Measurements from ENCODE around the gene SUPT3H. TPM values are rescaled to one million over a fixed set of nuclear protein-coding genes. Genes with fewer than 3 reads are reported as not detected.

The SUPT3H gene
- polyA plus RNA-seq, 1 experiment = 8.7 TPM

DNA sequence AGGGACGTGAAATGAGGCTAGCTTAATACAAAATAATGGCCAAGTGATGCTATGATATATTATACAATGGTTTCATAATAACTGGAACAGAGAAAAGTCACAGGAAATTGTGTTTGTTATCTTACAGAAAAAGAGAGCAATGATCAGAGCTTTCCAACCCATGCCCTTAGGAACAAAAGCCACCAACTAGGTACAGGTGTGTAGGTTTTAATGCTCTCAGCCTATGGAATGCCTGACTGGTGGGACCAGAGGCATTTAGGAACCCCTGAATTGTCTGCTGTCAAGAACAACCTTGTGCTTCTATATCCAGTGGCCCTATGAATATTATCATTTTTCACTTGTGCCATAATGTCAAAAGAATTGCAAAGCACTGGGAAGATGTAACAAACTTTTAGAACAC is 182.6 kb downstream of the SUPT3H start:
- ChIA-PET CTCF (no interaction called here), POLR2A (no interaction called here)
- no peak overlapping the region for H3K4me3 ChIP-seq (ENCODE audit: low read depth, low read length)
- H3K27ac ChIP-seq (ENCODE audit: low read depth, low read length) = no peak overlapping the region
- no peaks in the 10 kb centered on the region for H3K9me3 ChIP-seq (ENCODE audit: control insufficient read depth, insufficient read depth, low read length)
- TF ChIP-seq CTCF (IDR thresholded peaks at IDR 0.05; ENCODE audit: low read depth, low read length) = no peak
- DNase-seq (ENCODE audit: low read depth, low spot score) = no peak
- H3K27me3 ChIP-seq (ENCODE audit: control insufficient read depth, insufficient read depth, low read length) = no peaks in the 10 kb centered on the region

GRCh38 chr6:45192556-45192955 is 185.2 kb downstream of the SUPT3H start:
- CTCF ChIA-PET = no interaction called here
- DNase-seq (ENCODE audit: low read depth, low spot score) = no peak
- Histone ChIP-seq H3K27ac (ENCODE audit: low read depth, low read length) (no peak overlapping the region), H3K9me3 (ENCODE audit: control insufficient read depth, insufficient read depth, low read length) (no peaks in the 10 kb centered on the region), H3K4me3 (ENCODE audit: low read depth, low read length) (no peak overlapping the region), H3K27me3 (ENCODE audit: control insufficient read depth, insufficient read depth, low read length) (no peaks in the 10 kb centered on the region)
- no peak for TF ChIP-seq CTCF (IDR thresholded peaks at IDR 0.05; ENCODE audit: low read depth, low read length)
- POLR2A ChIA-PET = no interaction called here

GRCh38 chr6:45191414-45191813 is 186.3 kb downstream of the SUPT3H start:
- ChIA-PET CTCF (no interaction called here), POLR2A (no interaction called here)
- H3K27ac ChIP-seq (ENCODE audit: low read depth, low read length) = no peak overlapping the region
- no peak for TF ChIP-seq CTCF (IDR thresholded peaks at IDR 0.05; ENCODE audit: low read depth, low read length)
- no peak for DNase-seq (ENCODE audit: low read depth, low spot score)
- no peaks in the 10 kb centered on the region for H3K27me3 ChIP-seq (ENCODE audit: control insufficient read depth, insufficient read depth, low read length)
- H3K9me3 ChIP-seq (ENCODE audit: control insufficient read depth, insufficient read depth, low read length) = no peaks in the 10 kb centered on the region
- no peak overlapping the region for H3K4me3 ChIP-seq (ENCODE audit: low read depth, low read length)

DNA sequence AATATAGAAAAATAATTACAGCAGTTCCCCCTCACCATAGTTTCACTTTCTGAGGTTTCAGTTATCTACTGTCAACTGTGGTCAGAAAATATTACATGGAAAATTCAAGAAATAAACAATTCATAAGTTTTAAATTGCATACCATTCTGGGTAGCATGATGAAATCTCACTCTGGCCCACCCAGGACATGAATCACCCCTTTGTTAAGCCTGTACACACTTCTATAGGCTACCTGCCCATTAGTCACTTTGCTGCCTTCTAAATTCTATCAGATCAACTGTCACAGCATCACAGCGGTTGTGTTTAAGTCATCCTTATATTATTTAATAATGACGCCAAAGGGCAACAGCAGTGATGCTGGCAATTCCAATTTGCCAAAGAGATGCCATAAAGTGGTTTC is 189.9 kb downstream of the SUPT3H start:
- peak; percentile 2 for DNase-seq (ENCODE audit: low read depth, low spot score)
- CTCF ChIA-PET = no interaction called here

More for the DNA sequence above, 189.9 kb downstream of the SUPT3H start:
- TF ChIP-seq CTCF (IDR thresholded peaks at IDR 0.05; ENCODE audit: low read depth, low read length) = no peak
- POLR2A ChIA-PET = no interaction called here
- Histone ChIP-seq H3K27ac (ENCODE audit: low read depth, low read length) (no peak overlapping the region), H3K9me3 (ENCODE audit: control insufficient read depth, insufficient read depth, low read length) (no peaks in the 10 kb centered on the region), H3K27me3 (ENCODE audit: control insufficient read depth, insufficient read depth, low read length) (no peaks in the 10 kb centered on the region), H3K4me3 (ENCODE audit: low read depth, low read length) (no peak overlapping the region)

All from AG04450 (cell line).